GM12878 (cell line): ENCODE measurements around the gene CEP170B. TPM values are rescaled to one million over a fixed set of nuclear protein-coding genes. Genes with fewer than 3 reads are reported as not detected.
"Not testable (repeated sequence)": the region's sequence is repeated elsewhere in the genome, so short reads cannot be mapped to it uniquely, and the experiment has no call there.

ENCODE experiments used
- ATAC-seq: fragments of 200-7000 bp; cut with Tn5 transposase; 3 replicates; pipeline ENCODE4 v1.9.1; 2020; ENCODE audit warnings: mild to moderate bottlenecking, moderate library complexity
- BruUV-seq: library from RNA; stranded (reverse); fragments of 400-500 nt; replicated peaks from 2 replicates; lab custom pipeline; 2021; lab: Mats Ljungman, UMichigan
- CTCF ChIA-PET: fragments of 300-600 bp; sonication (Branson Sonifier 250); formaldehyde crosslinking; extraction: SDS; loops from one replicate; lab custom pipeline; 2021; ENCODE audit warnings: inconsistent platforms; lab: Yijun Ruan, JAX
- POLR2A ChIA-PET: fragments of 350-600 bp; formaldehyde crosslinking; extraction: SDS; loops from one replicate; lab custom pipeline; 2021; ENCODE audit warnings: inconsistent platforms; lab: Charles Lee
- RAD21 ChIA-PET: fragments of 300-600 bp; sonication (Branson Sonifier 250); formaldehyde crosslinking; loops from one replicate; lab custom pipeline; 2023; ENCODE audit warnings: antibody characterized with exemption; ENCODE audit not compliant: unreplicated experiment; lab: Charles Lee
- SMC1A ChIA-PET: fragments of 300-600 bp; sonication (Branson Sonifier 250); formaldehyde crosslinking; loops from one replicate; lab custom pipeline; 2023; ENCODE audit not compliant: unreplicated experiment, uncharacterized antibody; lab: Charles Lee
- DNase-seq: peaks from one replicate; pipeline ENCODE4 v3.0.0-alpha.2; 2011; ENCODE audit warnings: low read depth, low spot score
- FAIRE-seq: peaks from 3 replicates; lab custom pipeline; 2011; peaks lifted over from hg19 to GRCh38; lab: Jason Lieb, UNC
- H2AFZ ChIP-seq: 2 replicates; pipeline ENCODE4 v1.6.0; 2011; ENCODE audit warnings: low read depth, low read length, control low read depth; ENCODE audit not compliant: control insufficient read depth
- H3K27ac ChIP-seq: 2 replicates; pipeline ENCODE4 v1.5.1; 2011; ENCODE audit warnings: control low read depth; ENCODE audit not compliant: control insufficient read depth, insufficient read depth
- H3K27me3 ChIP-seq, 2 experiments: replicated peaks in 1 of 2; 2 replicates each; pipeline versions ENCODE4 v1.6.0 to v1.6.1; 2011; ENCODE audit warnings: low read length in 1 of 2; ENCODE audit not compliant: control insufficient read depth in 2 of 2, insufficient read depth in 2 of 2
- H3K36me3 ChIP-seq, 2 experiments: 2 replicates each; pipeline ENCODE4 v1.5.1; 2011; ENCODE audit warnings: low read length in 1 of 2; ENCODE audit not compliant: control insufficient read depth in 2 of 2, insufficient read depth in 2 of 2
- H3K4me1 ChIP-seq: 2 replicates; pipeline ENCODE4 v1.6.1; 2011; ENCODE audit warnings: mild to moderate bottlenecking, low read length, moderate library complexity, mixed read lengths; ENCODE audit not compliant: control insufficient read depth, insufficient read depth
- H3K4me2 ChIP-seq: 2 replicates; pipeline ENCODE4 v1.6.0; 2011; ENCODE audit warnings: control low read depth; ENCODE audit not compliant: control insufficient read depth, insufficient read depth
- H3K4me3 ChIP-seq: fragments of 200-600 bp; sonication (generic); 2 replicates; pipeline ENCODE4 v1.5.1; 2016
- H3K79me2 ChIP-seq: 2 replicates; pipeline ENCODE4 v1.6.0; 2011; ENCODE audit warnings: low read length; ENCODE audit not compliant: control insufficient read depth, insufficient read depth
- H3K9ac ChIP-seq: 2 replicates; pipeline ENCODE4 v1.8.0; 2011; ENCODE audit warnings: low read length, control low read depth, mixed read lengths; ENCODE audit not compliant: control insufficient read depth, insufficient read depth
- H3K9me3 ChIP-seq: replicated peaks from 3 replicates; pipeline ENCODE4 v1.5.1; 2011; ENCODE audit warnings: mild to moderate bottlenecking, low read length; ENCODE audit not compliant: control insufficient read depth, insufficient read depth
- H4K20me1 ChIP-seq: 2 replicates; pipeline ENCODE4 v1.6.0; 2011; ENCODE audit not compliant: control insufficient read depth, insufficient read depth
- ELK1 ChIP-seq: IDR thresholded peaks from 2 replicates; pipeline ENCODE4 v1.6.1; 2012; ENCODE audit warnings: low read depth, low read length, improper control_type of control experiment
- MYB ChIP-seq: fragments of 150-350 bp; IDR thresholded peaks from 2 replicates; pipeline ENCODE4 v1.6.1; 2014; ENCODE audit warnings: mild to moderate bottlenecking, low read depth, low read length, borderline replicate concordance
- WGBS: methylation state at CpG from one replicate; pipeline ENCODE4 v1.1.6; 2016; ENCODE audit warnings: low lambda C conversion rate; ENCODE audit not compliant: insufficient replicate concordance, insufficient coverage; ENCODE audit errors: missing lambda C conversion rate; 5-methylcytosine and 5-hydroxymethylcytosine counted together
- in situ Hi-C: fragments of 300-500 bp; cut with MboI; formaldehyde crosslinking; loops from 9 replicates; pipeline ENCODE4 v1.14.3; 2018; ENCODE audit warnings: mixed read lengths
- intact Hi-C: fragments of 100-400 bp; cut with micrococcal nuclease; formaldehyde crosslinking; loops from one replicate; pipeline ENCODE4 v1.14.2; 2022; ENCODE audit not compliant: unreplicated experiment
- polyA plus RNA-seq, 11 experiments: library from polyadenylated mRNA; depleted of rRNA in 4 of 11; unstranded in 6 of 11; stranded (reverse) in 5 of 11; fragments of >200 nt; fragmentation: Nextera tagmentation in 4 of 11; fragmentation: Illumina TruSeq in 1 of 11; extraction: Ambion mirVana in 4 of 11; extraction: Trizol in 1 of 11; gene quantifications; 1 replicate in 1 of 11; 2 replicates in 10 of 11; pipeline versions ENCODE4 v1.2.1 to v1.2.3, GENCODE V29; 2011 to 2016; ENCODE audit warnings: inconsistent platforms in 2 of 11, missing spikeins in 2 of 11, low read depth in 1 of 11
- total RNA-seq, 4 experiments: library from RNA; depleted of rRNA in 3 of 4; stranded (reverse); fragments of >200 nt in 3 of 4; fragmentation: Illumina TruSeq in 1 of 4; extraction: Trizol in 1 of 4; gene quantifications; 2 replicates each; pipeline versions ENCODE4 v1.2.1 to v1.2.3, GENCODE V29; 2013 to 2021

The CEP170B gene
- total and polyA plus RNA-seq, 10 of the 15 experiments (the other 5 are each of a cell fraction or from before 2014, with no cell fraction given): 0.01 to 0.44 (median 0.05) TPM; not detected in 4

- no peak overlapping the region for H2AFZ ChIP-seq
- no peaks in the 10 kb centered on the region for H3K9me3 ChIP-seq
- H3K79me2 ChIP-seq: no peaks in the 10 kb centered on the region
- CTCF ChIA-PET: no interaction called here
- POLR2A ChIA-PET: no interaction called here
- no peak overlapping the region for H3K27ac ChIP-seq
- H3K27me3 ChIP-seq: no peaks in the 10 kb centered on the region
- no peak for TF ChIP-seq ELK1
- DNase-seq (no peak), FAIRE-seq (no peak), ATAC-seq (no peak)
- H3K9ac ChIP-seq: no peak overlapping the region
- no peak overlapping the region for H3K4me2 ChIP-seq
- H3K4me3 ChIP-seq: no peak overlapping the region
- in situ Hi-C loops (no loop called here), intact Hi-C loops (no loop called here)
- 61% methylated on average over 38 of the region's 38 CpGs for WGBS
- SMC1A ChIA-PET: no interaction called here
- no peaks in the 10 kb centered on the region; the same call in 1 of the 2 replicates for H4K20me1 ChIP-seq
- H3K4me1 ChIP-seq: no peaks in the 10 kb centered on the region
- RAD21 ChIA-PET: no interaction called here
- BruUV-seq: no TSS peak
- H3K36me3 ChIP-seq: no peaks in the 10 kb centered on the region
Measured at GRCh38 chr14:104882991-104883660, 18.1 kb downstream of the CEP170B start.

- FAIRE-seq (no peak), DNase-seq (no peak), ATAC-seq (no peak)
- intact Hi-C loops (no loop called here), in situ Hi-C loops (no loop called here)
- Histone ChIP-seq H3K4me2 (no peak overlapping the region), H3K27ac (no peak overlapping the region), H3K9me3 (no peaks in the 10 kb centered on the region), H2AFZ (no peak overlapping the region), H3K4me3 (no peak overlapping the region), H3K4me1 (no peaks in the 10 kb centered on the region), H3K9ac (no peak overlapping the region), H3K79me2 (no peaks in the 10 kb centered on the region), H3K36me3 (no peaks in the 10 kb centered on the region), H3K27me3 (no peaks in the 10 kb centered on the region), H4K20me1 (no peaks in the 10 kb centered on the region; the same call in 1 of the 2 replicates)
- ChIA-PET CTCF (no interaction called here), POLR2A (no interaction called here), RAD21 (no interaction called here), SMC1A (no interaction called here)
- WGBS: 83% methylated on average over 42 of the region's 49 CpGs
- no TSS peak for BruUV-seq
- TF ChIP-seq MYB: no peak
Measured at GRCh38 chr14:104883681-104884361, 18.8 kb downstream of the CEP170B start.

- H3K27ac ChIP-seq, POLR2A ChIA-PET, in situ Hi-C loops: not testable (repeated sequence)
Measured at GRCh38 chr14:104884381-104884780, 19.3 kb downstream of the CEP170B start.

More at GRCh38 chr14:104884381-104884780, 19.3 kb downstream of the CEP170B start:
- H4K20me1 ChIP-seq, H3K9me3 ChIP-seq, H3K27me3 ChIP-seq, intact Hi-C loops, FAIRE-seq, H3K4me2 ChIP-seq, CTCF ChIA-PET, H2AFZ ChIP-seq, H3K4me3 ChIP-seq, RAD21 ChIA-PET, H3K9ac ChIP-seq, BruUV-seq, H3K4me1 ChIP-seq, ATAC-seq, H3K79me2 ChIP-seq, SMC1A ChIA-PET, DNase-seq, H3K36me3 ChIP-seq: not testable (repeated sequence)
- WGBS: 36% methylated on average over 8 of the region's 34 CpGs
